Activated CD4-positive, alpha-beta T cell treated with anti-CD3 and anti-CD28 coated beads for 48 hours (primary cell): ENCODE data around the gene C10orf88.

Source experiments
- DNase-seq: peaks from one replicate; pipeline ENCODE4 v3.0.0-alpha.2; 2020

C10orf88 gene

GRCh38 chr10:122953902-122954730, at the start of gene C10orf88:
Gene C10orf88, minus strand, starts transcription at chr10:122954227. Its CDS starts 49 bp downstream, at chr10:122954178.
- peak; percentile 98 for DNase-seq

- DNase-seq, result no peak
Measured at GRCh38 chr10:123001370-123001769, 47.3 kb upstream of the C10orf88 start.

GRCh38 chr10:123000155-123000554, 46.1 kb upstream of the C10orf88 start:
- no peak for DNase-seq

GRCh38 chr10:122999347-122999746, 45.3 kb upstream of the C10orf88 start:
- DNase-seq, result no peak

- no peak for DNase-seq
Measured at GRCh38 chr10:122998934-122999333, 44.9 kb upstream of the C10orf88 start.

- no peak for DNase-seq
Measured at GRCh38 chr10:122998360-122998917, 44.4 kb upstream of the C10orf88 start.

GRCh38 chr10:122997864-122998263, 43.8 kb upstream of the C10orf88 start:
- no peak for DNase-seq

GRCh38 chr10:122995936-122996335, 41.9 kb upstream of the C10orf88 start:
- no peak for DNase-seq

- DNase-seq, result no peak
Measured at GRCh38 chr10:122993797-122994336, 39.8 kb upstream of the C10orf88 start.

- DNase-seq, result no peak
Measured at GRCh38 chr10:122992031-122992585, 38.1 kb upstream of the C10orf88 start.

- DNase-seq, result no peak
Measured at GRCh38 chr10:122990278-122990677, 36.3 kb upstream of the C10orf88 start.

GRCh38 chr10:122988501-122988900, 34.5 kb upstream of the C10orf88 start:
- DNase-seq, result no peak

GRCh38 chr10:122986335-122986734, 32.3 kb upstream of the C10orf88 start:
- DNase-seq, result no peak

- DNase-seq, result no peak
Measured at GRCh38 chr10:122984708-122985107, 30.7 kb upstream of the C10orf88 start.

GRCh38 chr10:122983898-122984297, 29.9 kb upstream of the C10orf88 start:
- DNase-seq, result no peak

- DNase-seq, result no peak
Measured at GRCh38 chr10:122981066-122981464, 27.0 kb upstream of the C10orf88 start.

- DNase-seq, result peak; percentile 92
Measured at GRCh38 chr10:122980209-122981065, 26.4 kb upstream of the C10orf88 start, which contains the start of gene PSTK. Gene PSTK, plus strand, starts transcription at chr10:122980401. Its CDS starts 79 bp downstream, at chr10:122980480.

GRCh38 chr10:122974543-122975064, 20.6 kb upstream of the C10orf88 start:
- DNase-seq, result no peak

- DNase-seq, result no peak
Measured at GRCh38 chr10:122974023-122974422, 20.0 kb upstream of the C10orf88 start.

GRCh38 chr10:122968698-122969097, 14.7 kb upstream of the C10orf88 start:
- DNase-seq, result no peak

- no peak for DNase-seq
Measured at GRCh38 chr10:122966879-122967278, 12.9 kb upstream of the C10orf88 start.

- DNase-seq, result peak; percentile 17
Measured at GRCh38 chr10:122962405-122962804, 8.4 kb upstream of the C10orf88 start.
